ENCODE data around the gene STK11IP.

DNA sequence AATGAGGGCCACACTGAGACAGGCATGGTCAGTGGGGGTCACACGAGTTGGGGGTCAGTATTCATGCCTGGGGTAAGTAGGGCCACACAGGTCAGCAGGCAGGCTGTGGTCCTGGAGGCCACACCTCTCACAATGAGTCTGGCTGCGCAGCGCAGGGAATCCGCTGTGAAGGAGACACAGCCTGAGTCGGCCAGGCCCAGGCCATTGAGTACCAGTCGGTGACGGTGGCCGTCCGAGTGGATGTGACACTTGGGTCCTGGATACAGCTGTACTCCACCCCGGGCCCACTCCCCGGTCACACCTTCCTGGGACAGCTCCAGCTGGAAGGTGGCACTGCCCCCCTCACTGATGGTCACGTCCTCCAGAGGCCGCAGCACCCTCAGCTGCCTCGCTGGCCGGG is 43.3 kb upstream of the STK11IP start:
- no peak for TF ChIP-seq POLR2A (IDR thresholded peaks at IDR 0.05; ENCODE audit: low read length)
- no peak for TF ChIP-seq GATA1 (IDR thresholded peaks at IDR 0.05; ENCODE audit: low read depth, low read length)

All from erythroblast (primary cell).